Naive thymus-derived CD4-positive, alpha-beta T cell (primary cell): ENCODE measurements around the gene KIAA0319L. TPM values are rescaled to one million over a fixed set of nuclear protein-coding genes. Genes with fewer than 3 reads are reported as not detected.

Experiments
- ATAC-seq: fragments of 150-1000 bp; cut with Tn5 transposase; 2 replicates; pipeline ENCODE4 v1.10.0; 2021; ENCODE audit warnings: mild to moderate bottlenecking, moderate library complexity
- CTCF ChIA-PET: fragments of 350-600 bp; sonication (Branson Sonifier 250); formaldehyde crosslinking; loops from one replicate; lab custom pipeline; 2021; ENCODE audit warnings: antibody characterized with exemption; lab: Charles Lee
- POLR2A ChIA-PET: fragments of 350-600 bp; sonication (Branson Sonifier 250); formaldehyde crosslinking; loops from one replicate; lab custom pipeline; 2021; ENCODE audit warnings: antibody characterized with exemption, inconsistent platforms; lab: Charles Lee
- DNase-seq, 9 donors: peaks; one replicate each; pipeline versions ENCODE4 v3.0.0 to v3.0.0-alpha.2; 2020 to 2022; ENCODE audit warnings: mixed read lengths in 1 of 9
- H3K27ac ChIP-seq: one replicate; pipeline ENCODE4 v1.7.0; 2013; ENCODE audit warnings: mild to moderate bottlenecking, low read depth, low read length, moderate library complexity
- H3K27me3 ChIP-seq, 2 donors: one replicate each; pipeline ENCODE4 v1.7.0; 2013; ENCODE audit warnings: low read length in 2 of 2, mild to moderate bottlenecking in 2 of 2, moderate library complexity in 2 of 2; ENCODE audit not compliant: control insufficient read depth in 2 of 2, insufficient read depth in 2 of 2
- H3K36me3 ChIP-seq, 3 experiments: 1 replicate in 2 of 3; 2 replicates in 1 of 3; pipeline ENCODE4 v1.7.0; 2013; ENCODE audit warnings: low read length in 3 of 3, mild to moderate bottlenecking in 3 of 3, moderate library complexity in 1 of 3; ENCODE audit not compliant: insufficient read depth in 3 of 3, control insufficient read depth in 2 of 3
- H3K4me1 ChIP-seq, 2 donors: one replicate each; pipeline ENCODE4 v1.7.0; 2013; ENCODE audit warnings: low read length in 2 of 2, mild to moderate bottlenecking in 2 of 2, moderate library complexity in 1 of 2; ENCODE audit not compliant: control insufficient read depth in 2 of 2, insufficient read depth in 2 of 2
- H3K4me3 ChIP-seq: 2 replicates; pipeline ENCODE4 v1.7.0; 2013; ENCODE audit warnings: mild to moderate bottlenecking, low read length
- H3K9me3 ChIP-seq, 3 experiments: 1 replicate in 2 of 3; 2 replicates in 1 of 3; pipeline ENCODE4 v1.7.0; 2013; ENCODE audit warnings: low read length in 3 of 3; ENCODE audit not compliant: control insufficient read depth in 2 of 3
- H3K27ac Mint-ChIP-seq, 9 donors: one replicate each; pipeline ENCODE4 v1.8.0; 2020 to 2022; ENCODE audit warnings: mixed read lengths in 9 of 9, mild to moderate bottlenecking in 8 of 9, moderate library complexity in 5 of 9, inconsistent platforms in 2 of 9
- H3K27me3 Mint-ChIP-seq, 5 donors: one replicate each; pipeline ENCODE4 v1.8.0; 2021 to 2022; ENCODE audit warnings: mixed read lengths in 5 of 5, mild to moderate bottlenecking in 1 of 5
- H3K36me3 Mint-ChIP-seq, 5 donors: one replicate each; pipeline ENCODE4 v1.8.0; 2020 to 2022; ENCODE audit warnings: mixed read lengths in 5 of 5, mild to moderate bottlenecking in 3 of 5, inconsistent platforms in 1 of 5
- H3K4me1 Mint-ChIP-seq, 7 donors: one replicate each; pipeline ENCODE4 v1.8.0; 2020 to 2022; ENCODE audit warnings: mixed read lengths in 7 of 7, mild to moderate bottlenecking in 3 of 7, inconsistent platforms in 1 of 7
- H3K4me3 Mint-ChIP-seq, 10 donors: one replicate each; pipeline ENCODE4 v1.8.0; 2020 to 2022; ENCODE audit warnings: mild to moderate bottlenecking in 10 of 10, mixed read lengths in 10 of 10, moderate library complexity in 6 of 10, inconsistent platforms in 2 of 10
- H3K9me3 Mint-ChIP-seq, 11 donors: one replicate each; pipeline ENCODE4 v1.8.0; 2020 to 2022; ENCODE audit warnings: mixed read lengths in 11 of 11, mild to moderate bottlenecking in 4 of 11, inconsistent platforms in 1 of 11, moderate library complexity in 1 of 11
- intact Hi-C, 2 donors: fragments of 100-400 bp; cut with micrococcal nuclease; formaldehyde crosslinking; loops; one replicate each; pipeline ENCODE4 v1.15.1; 2023
- polyA plus RNA-seq, 2 donors: library from polyadenylated mRNA; unstranded; fragments of 300-500 nt; fragmentation: Illumina TruSeq; gene quantifications; one replicate each; pipeline ENCODE4 v1.2.3, GENCODE V29; 2021
- total RNA-seq, 6 experiments: library from RNA in 5 of 6; stranded (reverse) in 5 of 6; gene quantifications; 1 replicate in 5 of 6; 2 replicates in 1 of 6; pipeline ENCODE4 v1.2.3 and lab custom pipeline; 2021 to 2026

Gene KIAA0319L
- total and polyA plus RNA-seq, 7 experiments from 2014 or later: 22.2 to 79.7 (median 63.5) TPM

DNA sequence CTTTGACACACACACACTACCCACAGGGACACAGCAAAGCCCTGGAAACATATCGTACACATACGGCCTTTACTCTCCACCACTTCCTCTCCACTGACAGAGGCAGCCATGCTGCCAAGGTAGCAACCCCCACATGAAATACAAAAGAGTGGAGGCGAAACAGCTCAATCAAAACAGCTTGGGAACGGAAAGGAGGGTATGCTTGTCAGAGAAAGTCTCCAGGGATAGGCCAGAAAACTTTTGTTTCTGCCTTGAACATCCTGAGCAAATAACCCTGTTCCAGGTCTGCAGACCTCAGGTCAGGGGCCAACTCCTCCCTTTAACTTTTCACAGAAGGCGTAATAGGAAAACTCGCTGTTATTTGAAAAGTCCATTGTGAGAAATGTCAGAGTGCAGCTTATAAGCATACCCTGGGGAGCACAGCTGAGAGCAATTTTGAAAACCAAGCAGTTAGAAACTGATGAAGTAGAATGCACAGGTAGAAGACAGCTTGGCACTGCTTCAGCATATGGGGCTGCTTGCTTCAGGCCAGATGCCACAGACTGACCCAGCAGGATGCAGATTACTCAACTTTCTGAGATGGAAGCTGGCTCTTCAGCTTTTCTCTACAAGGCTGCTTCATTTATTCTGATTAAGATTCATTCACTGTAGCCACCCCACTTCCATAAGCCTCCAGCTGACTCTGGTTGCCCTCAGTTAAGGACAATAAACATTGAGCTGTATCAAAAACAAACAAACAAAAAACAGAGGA lies 18.0 kb downstream of the KIAA0319L start:
- peak overlapping the region; percentile 29 for H3K4me3 ChIP-seq
- H3K4me3 Mint-ChIP-seq: peak overlapping the region; percentile 54 to 93 (median 82)
- no peaks in the 10 kb centered on the region for H3K27me3 Mint-ChIP-seq
- H3K27me3 ChIP-seq: no peaks in the 10 kb centered on the region
- H3K4me1 ChIP-seq: peaks cover 35 to 55% of the 10 kb centered on the region in 2 donors
- ChIA-PET POLR2A (interaction anchor here (0.5 to 4.8 kb wide), 9 partner anchors 9 to 231 kb away, joined by 3 to 22 read pairs (median 3); partner anchors contain the start of genes KIAA0319L and NCDN), CTCF (interaction anchor here (1.0 to 8.2 kb wide), 6 partner anchors 11 to 88 kb away, joined by 3 to 50 read pairs (median 4); partner anchors contain the start of gene KIAA0319L)
- peaks cover 0 to 50% (median 4%) of the 10 kb centered on the region in 5 donors for H3K36me3 Mint-ChIP-seq
- no peaks in the 10 kb centered on the region for H3K36me3 ChIP-seq
- H3K4me1 Mint-ChIP-seq: peaks cover 53 to 94% (median 87%) of the 10 kb centered on the region in 7 donors
- peak overlapping the region; percentile 65 for H3K27ac ChIP-seq
- peak in 8 of 9 donors; percentile 30 to 88 (median 79) for DNase-seq
- ATAC-seq: peak; percentile 90
- H3K9me3 ChIP-seq: no peaks in the 10 kb centered on the region
- intact Hi-C loops: loop anchor here (1.0 kb wide), 3 partner anchors 18 to 33 kb away; partner anchors contain the start of genes KIAA0319L (in 2 of the 2) and NCDN (in 2 of the 2)
- H3K9me3 Mint-ChIP-seq: no peaks in the 10 kb centered on the region
- peak overlapping the region; percentile 89 to 100 (median 93) for H3K27ac Mint-ChIP-seq

DNA sequence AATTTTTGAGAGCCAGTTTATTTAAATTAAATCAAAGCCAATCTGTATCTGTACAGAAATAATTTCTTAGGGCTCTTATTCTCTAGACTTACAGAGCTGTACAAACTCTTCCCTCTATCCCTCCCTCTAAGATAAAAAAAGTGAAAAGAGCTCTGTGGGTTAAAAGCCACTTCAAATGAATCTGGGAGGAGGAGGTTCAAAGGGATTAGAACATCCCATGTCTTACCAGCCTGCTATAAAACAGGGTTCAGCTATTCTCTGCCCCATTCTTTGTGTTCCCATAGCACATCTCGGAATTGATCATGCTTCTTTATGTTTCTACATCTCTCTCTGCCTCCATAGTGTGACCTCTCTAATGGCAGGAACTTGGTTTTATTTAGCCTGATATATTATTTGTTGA lies 19.4 kb downstream of the KIAA0319L start:
- Histone ChIP-seq H3K4me1 (peaks cover 35 to 59% of the 10 kb centered on the region in 2 donors), H3K27ac (peak overlapping the region; percentile 65), H3K27me3 (no peaks in the 10 kb centered on the region), H3K9me3 (no peaks in the 10 kb centered on the region), H3K4me3 (no peak overlapping the region), H3K36me3 (no peaks in the 10 kb centered on the region)
- Mint-ChIP-seq H3K4me3 (peak overlapping the region; percentile 36 to 84 (median 60)), H3K4me1 (peaks cover 46 to 94% (median 88%) of the 10 kb centered on the region in 7 donors), H3K36me3 (peaks cover 0 to 57% (median 4%) of the 10 kb centered on the region in 5 donors), H3K9me3 (no peaks in the 10 kb centered on the region), H3K27ac (peak overlapping the region; percentile 46 to 93 (median 91)), H3K27me3 (no peaks in the 10 kb centered on the region)
- ATAC-seq (no peak), DNase-seq (no peak)
- intact Hi-C loops: no loop called here
- CTCF ChIA-PET: interaction anchor here (0.6 to 8.2 kb wide), 5 partner anchors 27 to 645 kb away, joined by 3 to 50 read pairs (median 3); no protein-coding TSS in a partner anchor
- POLR2A ChIA-PET: interaction anchor here (0.5 to 4.8 kb wide), 5 partner anchors 18 to 89 kb away, joined by 4 to 22 read pairs (median 5); partner anchors contain the start of genes KIAA0319L and NCDN

DNA sequence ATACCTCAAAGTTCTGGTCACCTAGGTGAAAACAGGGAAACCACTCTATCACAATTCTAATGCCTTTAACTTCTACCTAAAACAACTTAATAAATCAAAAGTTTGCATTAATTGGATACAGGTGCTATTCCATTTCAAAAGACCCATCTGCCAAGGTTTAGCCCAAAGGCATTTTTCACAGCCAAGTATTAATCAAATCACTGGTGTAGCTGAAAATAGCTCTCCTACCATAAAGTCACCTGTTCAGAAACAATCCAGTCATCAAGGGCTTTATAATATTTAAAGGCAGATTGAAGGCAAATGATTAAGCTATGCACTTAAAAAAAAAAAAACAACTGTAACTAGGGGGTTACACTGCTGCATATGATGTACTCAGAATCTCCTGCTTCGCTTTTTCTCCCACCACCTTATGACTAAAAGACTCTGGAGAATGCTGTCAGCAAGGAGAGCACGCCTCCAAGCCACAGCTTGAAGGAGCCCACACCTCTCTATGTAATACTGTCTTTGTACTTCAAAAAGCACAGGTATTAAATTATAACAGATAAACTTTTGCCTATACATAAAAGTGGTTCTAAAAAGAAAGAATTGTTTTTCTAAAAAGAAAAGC lies 20.5 kb downstream of the KIAA0319L start:
- Histone ChIP-seq H3K9me3 (no peaks in the 10 kb centered on the region), H3K27ac (peak overlapping the region; percentile 65), H3K4me3 (no peak overlapping the region), H3K4me1 (peaks cover 35 to 57% of the 10 kb centered on the region in 2 donors), H3K27me3 (no peaks in the 10 kb centered on the region), H3K36me3 (no peaks in the 10 kb centered on the region)
- ATAC-seq (peak; percentile 31), DNase-seq (peak in 1 of 9 donors; percentile 21)
- Mint-ChIP-seq H3K27ac (peak overlapping the region in 8 of 9 donors; percentile 87 to 93 (median 90)), H3K36me3 (peaks cover 0 to 61% (median 0%) of the 10 kb centered on the region in 5 donors), H3K27me3 (no peaks in the 10 kb centered on the region), H3K4me3 (peak overlapping the region in 9 of 10 donors; percentile 29 to 84 (median 47)), H3K4me1 (peaks cover 41 to 88% (median 76%) of the 10 kb centered on the region in 7 donors), H3K9me3 (no peaks in the 10 kb centered on the region)
- CTCF ChIA-PET: interaction anchor here (1.2 to 8.2 kb wide), 2 partner anchors 28 to 86 kb away, joined by 5 to 50 read pairs; no protein-coding TSS in a partner anchor
- intact Hi-C loops: no loop called here
- POLR2A ChIA-PET: interaction anchor here (0.6 to 4.8 kb wide), 6 partner anchors 18 to 37 kb away, joined by 3 to 22 read pairs (median 4); partner anchors contain the start of gene NCDN

DNA sequence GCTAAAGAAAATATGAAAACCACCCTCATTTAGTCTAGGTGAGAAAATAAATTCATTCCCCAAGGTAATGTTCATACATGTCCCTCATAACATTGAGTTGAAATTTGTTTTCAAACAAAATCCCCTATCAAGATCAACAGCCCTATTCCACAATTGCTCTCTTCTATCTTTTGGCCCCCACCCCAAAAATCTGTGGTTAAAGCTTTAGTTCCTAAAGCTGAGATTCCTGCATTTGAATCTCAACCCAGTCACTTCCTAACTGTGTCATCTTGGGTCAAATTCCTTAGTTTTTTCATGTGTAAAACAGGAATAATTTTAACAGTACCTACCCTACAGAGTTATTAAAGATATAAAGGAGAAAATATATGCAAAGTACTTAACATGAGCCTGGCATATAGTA lies 22.0 kb downstream of the KIAA0319L start:
- Histone ChIP-seq H3K27me3 (no peaks in the 10 kb centered on the region), H3K36me3 (peaks cover 0 to 6% (median 6%) of the 10 kb centered on the region in 3 experiments), H3K27ac (no peak overlapping the region), H3K4me1 (peaks cover 34 to 49% of the 10 kb centered on the region in 2 donors), H3K9me3 (no peaks in the 10 kb centered on the region), H3K4me3 (no peak overlapping the region)
- CTCF ChIA-PET: interaction anchor here (0.8 to 8.2 kb wide), 4 partner anchors 16 to 89 kb away, joined by 3 to 50 read pairs (median 4); no protein-coding TSS in a partner anchor
- DNase-seq: no peak
- H3K27me3 Mint-ChIP-seq: no peaks in the 10 kb centered on the region
- peak overlapping the region in 8 of 9 donors; percentile 48 to 93 (median 90) for H3K27ac Mint-ChIP-seq
- H3K9me3 Mint-ChIP-seq: peaks cover 0 to 6% (median 3%) of the 10 kb centered on the region in 11 donors
- H3K4me3 Mint-ChIP-seq: peak overlapping the region in 3 of 10 donors; percentile 17 to 84 (median 41)
- intact Hi-C loops: no loop called here
- peaks cover 38 to 79% (median 68%) of the 10 kb centered on the region in 7 donors for H3K4me1 Mint-ChIP-seq
- ATAC-seq: no peak
- peaks cover 5 to 62% (median 6%) of the 10 kb centered on the region in 5 donors for H3K36me3 Mint-ChIP-seq
- POLR2A ChIA-PET: interaction anchor here (1.6 to 4.8 kb wide), 3 partner anchors 26 to 36 kb away, joined by 4 to 22 read pairs (median 5); no protein-coding TSS in a partner anchor

DNA sequence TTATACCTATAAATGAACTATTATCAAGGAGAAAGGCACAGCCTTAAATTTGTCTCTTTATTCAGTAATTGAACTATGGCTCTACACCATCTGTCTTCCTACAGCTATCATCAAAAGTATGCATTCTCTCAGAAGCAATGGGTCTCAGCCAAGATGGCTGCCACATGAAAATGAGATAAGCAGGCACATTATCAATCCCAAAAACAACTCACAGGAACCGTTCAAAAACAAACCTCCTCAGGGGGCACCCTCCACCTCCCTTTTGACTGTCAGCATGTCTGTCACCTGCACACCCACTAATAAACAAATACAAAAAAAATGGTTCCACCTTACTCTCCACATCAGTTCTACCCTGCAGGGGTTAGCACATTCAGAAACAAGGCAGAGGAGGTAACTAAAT lies 23.6 kb downstream of the KIAA0319L start:
- peaks cover 28 to 67% (median 55%) of the 10 kb centered on the region in 7 donors for H3K4me1 Mint-ChIP-seq
- Histone ChIP-seq H3K9me3 (no peaks in the 10 kb centered on the region), H3K4me3 (no peak overlapping the region), H3K4me1 (peaks cover 18 to 32% of the 10 kb centered on the region in 2 donors), H3K27ac (no peak overlapping the region), H3K36me3 (peaks cover 0 to 6% (median 6%) of the 10 kb centered on the region in 3 experiments), H3K27me3 (no peaks in the 10 kb centered on the region)
- H3K27me3 Mint-ChIP-seq: no peaks in the 10 kb centered on the region
- H3K27ac Mint-ChIP-seq: peak overlapping the region in 6 of 9 donors; percentile 11 to 88 (median 26)
- H3K4me3 Mint-ChIP-seq: peak overlapping the region in 1 of 10 donors; percentile 6
- ATAC-seq (no peak), DNase-seq (no peak)
- CTCF ChIA-PET: interaction anchor here (1.3 kb wide), 1 partner anchor 29 kb away, joined by 4 read pairs; no protein-coding TSS in a partner anchor
- intact Hi-C loops: no loop called here
- peaks cover 0 to 19% (median 7%) of the 10 kb centered on the region in 11 donors for H3K9me3 Mint-ChIP-seq
- POLR2A ChIA-PET: interaction anchor here (1.1 kb wide), 2 partner anchors 20 to 27 kb away, joined by 3 to 5 read pairs; no protein-coding TSS in a partner anchor
- H3K36me3 Mint-ChIP-seq: peaks cover 10 to 64% (median 20%) of the 10 kb centered on the region in 5 donors
